Measurements from ENCODE around the gene POFUT2.

- TF ChIP-seq CTCF (IDR thresholded peaks at IDR 0.05) (no peak), EP300 (IDR thresholded peaks at IDR 0.05) (no peak), POLR2A (IDR thresholded peaks at IDR 0.05) (no peak)
These were observed 15.5 kb upstream of the POFUT2 start for GRCh38 chr21:45303091-45303615.

Measured in ovary (tissue), 3 donors.